Activated CD4-positive, alpha-beta memory T cell treated with anti-CD3 and anti-CD28 coated beads for 36 hours (primary cell): ENCODE results near the gene STARD3NL. TPM values are rescaled to one million over a fixed set of nuclear protein-coding genes. Genes with fewer than 3 reads are reported as not detected.
"Not testable (repeated sequence)": the region's sequence is repeated elsewhere in the genome, so short reads cannot be mapped to it uniquely, and the experiment has no call there.

ENCODE experiments used
- CTCF ChIA-PET: fragments of 350-600 bp; sonication (Branson Sonifier 250); formaldehyde crosslinking; loops from one replicate; lab custom pipeline; 2021; ENCODE audit warnings: antibody characterized with exemption, inconsistent platforms; lab: Charles Lee
- POLR2A ChIA-PET: fragments of 350-600 bp; sonication (Branson Sonifier 250); formaldehyde crosslinking; loops from one replicate; lab custom pipeline; 2021; ENCODE audit warnings: antibody characterized with exemption; lab: Charles Lee
- DNase-seq: peaks from one replicate; pipeline ENCODE4 v3.0.0-alpha.2; 2020
- H3K27ac Mint-ChIP-seq: one replicate; pipeline ENCODE4 v1.8.0; 2021; ENCODE audit warnings: mixed read lengths
- H3K27me3 Mint-ChIP-seq: one replicate; pipeline ENCODE4 v1.8.0; 2021; ENCODE audit warnings: mixed read lengths
- H3K36me3 Mint-ChIP-seq: one replicate; pipeline ENCODE4 v1.8.0; 2021; ENCODE audit warnings: mixed read lengths
- H3K4me1 Mint-ChIP-seq: one replicate; pipeline ENCODE4 v1.8.0; 2021; ENCODE audit warnings: low read depth, mixed read lengths
- H3K4me3 Mint-ChIP-seq: one replicate; pipeline ENCODE4 v1.8.0; 2021; ENCODE audit warnings: mild to moderate bottlenecking, mixed read lengths
- H3K9me3 Mint-ChIP-seq: one replicate; pipeline ENCODE4 v1.8.0; 2021; ENCODE audit warnings: mixed read lengths
- intact Hi-C: fragments of 100-400 bp; cut with micrococcal nuclease; formaldehyde crosslinking; loops from one replicate; pipeline ENCODE4 v1.15.1; 2023
- total RNA-seq, 2 experiments: library from RNA; stranded (reverse); gene quantifications; one replicate each; pipeline ENCODE4 v1.2.3, GENCODE V29; 2021

The STARD3NL gene
- total RNA-seq, 2 experiments from 2014 or later = 34.4 to 34.7 TPM

DNA sequence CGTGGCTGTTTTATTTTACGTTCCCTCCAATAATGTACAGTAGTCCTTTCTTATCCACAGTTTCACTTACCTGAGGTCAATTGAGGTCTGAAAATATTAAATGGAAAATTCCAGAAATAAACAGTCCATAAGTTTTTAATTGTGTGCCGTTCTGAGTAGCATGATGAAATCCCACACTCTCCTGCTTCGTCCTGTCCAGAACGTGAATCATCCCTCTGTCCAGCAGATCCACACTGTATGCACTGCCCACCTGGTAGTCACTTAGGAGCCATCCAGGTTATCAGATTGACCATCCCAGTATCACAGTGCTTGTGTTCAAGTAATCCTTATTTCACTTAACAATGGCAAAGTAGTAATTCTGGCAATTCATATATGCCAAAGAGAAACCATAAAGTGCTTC, 46.3 kb downstream of the STARD3NL start:
- DNase-seq = no peak
- ChIA-PET POLR2A (no interaction called here), CTCF (interaction anchor here (1.2 to 10.2 kb wide), 5 partner anchors 9 to 150 kb away, joined by 3 to 158 read pairs (median 27); no protein-coding TSS in a partner anchor)
- no peaks in the 10 kb centered on the region for H3K9me3 Mint-ChIP-seq
- no peak overlapping the region for H3K27ac Mint-ChIP-seq
- H3K27me3 Mint-ChIP-seq = no peaks in the 10 kb centered on the region
- intact Hi-C loops = no loop called here
- no peak overlapping the region for H3K4me3 Mint-ChIP-seq
- H3K4me1 Mint-ChIP-seq = peaks cover 23% of the 10 kb centered on the region
- peaks cover 32% of the 10 kb centered on the region for H3K36me3 Mint-ChIP-seq

DNA sequence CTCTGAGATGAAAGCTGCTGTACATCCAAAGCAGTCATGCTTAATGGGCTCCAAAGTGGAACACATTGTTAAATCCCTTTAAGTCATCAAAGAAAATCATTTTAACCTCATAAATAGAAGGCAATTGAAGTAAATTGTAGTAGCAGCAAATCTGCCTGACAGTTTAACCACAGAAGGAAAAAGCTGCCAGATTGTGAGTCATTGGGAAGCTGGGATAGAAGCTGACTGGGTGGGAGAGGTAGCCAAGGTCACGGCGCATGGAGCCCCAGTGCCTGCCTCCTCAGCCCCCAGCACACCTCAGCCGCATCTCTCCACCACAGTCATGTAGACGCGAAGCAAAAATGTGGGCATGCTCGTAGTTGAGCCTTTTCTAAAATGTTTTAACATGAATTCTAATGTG, 51.3 kb downstream of the STARD3NL start:
- Mint-ChIP-seq H3K27ac (no peak overlapping the region), H3K4me1 (peaks cover 27% of the 10 kb centered on the region), H3K36me3 (peaks cover 17% of the 10 kb centered on the region), H3K9me3 (no peaks in the 10 kb centered on the region), H3K4me3 (no peak overlapping the region), H3K27me3 (no peaks in the 10 kb centered on the region)
- intact Hi-C loops = no loop called here
- CTCF ChIA-PET = interaction anchor here (1.0 to 2.8 kb wide), 4 partner anchors 12 to 139 kb away, joined by 3 to 19 read pairs (median 4); no protein-coding TSS in a partner anchor
- POLR2A ChIA-PET = interaction anchor here (1.2 kb wide), 1 partner anchor 118 kb away, joined by 5 read pairs; no protein-coding TSS in a partner anchor
- no peak for DNase-seq

DNA sequence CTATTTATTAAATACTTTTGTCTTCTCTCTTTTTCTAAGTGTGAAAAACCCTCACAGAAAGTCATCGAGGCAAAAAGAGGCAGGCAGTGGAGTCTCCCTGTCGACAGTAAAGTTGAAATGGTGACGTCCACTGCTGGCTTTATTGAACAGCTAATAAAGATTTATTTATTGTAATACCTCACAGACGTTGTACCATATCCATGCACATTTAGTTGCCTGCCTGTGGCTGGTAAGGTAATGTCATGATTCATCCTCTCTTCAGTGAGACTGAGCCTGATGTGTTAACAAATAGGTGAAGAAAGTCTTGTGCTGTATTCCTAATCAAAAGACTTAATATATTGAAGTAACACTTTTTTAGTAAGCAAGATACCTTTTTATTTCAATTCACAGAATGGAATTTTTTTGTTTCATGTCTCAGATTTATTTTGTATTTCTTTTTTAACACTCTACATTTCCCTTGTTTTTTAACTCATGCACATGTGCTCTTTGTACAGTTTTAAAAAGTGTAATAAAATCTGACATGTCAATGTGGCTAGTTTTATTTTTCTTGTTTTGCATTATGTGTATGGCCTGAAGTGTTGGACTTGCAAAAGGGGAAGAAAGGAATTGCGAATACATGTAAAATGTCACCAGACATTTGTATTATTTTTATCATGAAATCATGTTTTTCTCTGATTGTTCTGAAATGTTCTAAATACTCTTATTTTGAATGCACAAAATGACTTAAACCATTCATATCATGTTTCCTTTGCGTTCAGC, 52.0 kb downstream of the STARD3NL start:
- CTCF ChIA-PET = interaction anchor here (1.0 to 2.8 kb wide), 2 partner anchors 14 to 138 kb away, joined by 3 to 19 read pairs; no protein-coding TSS in a partner anchor
- DNase-seq = no peak
- no peaks in the 10 kb centered on the region for H3K27me3 Mint-ChIP-seq
- H3K36me3 Mint-ChIP-seq = peaks cover 16% of the 10 kb centered on the region
- POLR2A ChIA-PET = no interaction called here
- peaks cover 30% of the 10 kb centered on the region for H3K4me1 Mint-ChIP-seq
- H3K9me3 Mint-ChIP-seq = no peaks in the 10 kb centered on the region
- no peak overlapping the region for H3K4me3 Mint-ChIP-seq
- no peak overlapping the region for H3K27ac Mint-ChIP-seq
- intact Hi-C loops = loop anchor here (5.0 kb wide), 1 partner anchor 793 kb away; no protein-coding TSS in a partner anchor

DNA sequence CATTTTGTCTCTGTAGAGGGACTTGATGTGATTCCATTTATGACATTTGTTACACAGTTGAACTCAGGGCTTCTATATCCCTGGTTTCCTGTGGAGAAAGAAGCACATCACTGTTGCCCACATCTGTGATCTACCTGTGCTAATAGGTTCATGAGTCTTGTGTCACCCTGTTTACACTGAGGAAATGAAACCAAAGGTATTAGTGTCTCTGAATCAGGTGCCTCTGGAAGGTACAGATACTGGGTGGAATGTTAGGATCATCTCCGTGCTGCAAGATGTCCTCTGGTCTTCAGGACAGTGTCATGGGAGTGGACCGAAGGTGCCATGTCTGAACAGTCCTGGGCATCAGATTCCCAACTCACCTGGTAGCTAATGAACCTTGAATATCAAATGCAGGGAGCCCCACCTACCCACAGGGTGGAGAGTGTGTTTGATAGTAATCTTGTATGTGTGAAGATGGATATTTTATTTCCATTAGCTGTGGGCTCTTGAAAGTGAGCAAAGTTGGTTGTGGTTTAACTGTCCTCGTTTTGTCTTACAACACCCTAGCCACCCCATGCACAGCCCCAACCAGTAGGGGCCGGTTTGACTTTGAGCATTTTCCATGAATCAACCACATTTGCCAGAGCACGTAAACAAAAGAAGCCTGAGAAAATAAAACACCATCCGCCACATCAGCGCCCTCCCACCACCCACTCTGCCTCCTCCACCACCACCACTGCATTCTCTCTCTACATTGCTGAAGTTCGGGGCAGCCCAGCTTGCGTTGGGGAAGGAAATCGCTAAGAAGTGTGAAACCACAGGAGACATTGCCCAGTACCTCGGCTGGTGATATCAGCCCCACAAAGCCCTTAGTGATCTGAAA, 54.7 kb downstream of the STARD3NL start:
- H3K27me3 Mint-ChIP-seq = no peaks in the 10 kb centered on the region
- H3K36me3 Mint-ChIP-seq = peaks cover 8% of the 10 kb centered on the region
- POLR2A ChIA-PET = interaction anchor here (0.6 to 1.2 kb wide), 2 partner anchors 103 to 119 kb away, joined by 3 read pairs; no protein-coding TSS in a partner anchor
- DNase-seq = peak; percentile 88
- peak overlapping the region; percentile 44 for H3K4me3 Mint-ChIP-seq
- intact Hi-C loops = loop anchor here (1.0 to 5.0 kb wide), 4 partner anchors 12 to 795 kb away; no protein-coding TSS in a partner anchor
- peaks cover 44% of the 10 kb centered on the region for H3K4me1 Mint-ChIP-seq
- CTCF ChIA-PET = interaction anchor here (0.7 to 5.3 kb wide), 11 partner anchors 10 to 136 kb away, joined by 3 to 43 read pairs (median 4); no protein-coding TSS in a partner anchor
- H3K9me3 Mint-ChIP-seq = no peaks in the 10 kb centered on the region
- H3K27ac Mint-ChIP-seq = peak overlapping the region; percentile 77

DNA sequence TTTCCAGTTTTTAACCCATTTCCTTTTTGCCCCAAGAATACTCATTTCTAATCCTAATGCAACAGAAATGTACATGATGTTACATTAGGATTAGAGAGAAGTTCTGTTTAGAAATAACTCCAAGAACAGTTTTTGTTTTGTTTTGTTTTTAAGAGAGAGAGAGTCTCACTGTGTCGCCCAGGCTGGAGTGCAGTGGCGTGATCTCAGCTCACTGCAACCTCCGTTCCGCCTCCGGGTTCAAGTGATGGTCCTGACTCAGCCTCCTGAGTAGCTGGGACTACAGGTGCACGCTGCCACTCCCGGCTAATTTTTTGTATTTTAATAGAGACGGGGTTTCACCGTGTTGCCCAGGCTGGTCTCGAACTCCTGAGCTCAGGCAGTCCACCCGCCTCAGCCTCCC, 56.7 kb downstream of the STARD3NL start:
- ChIA-PET POLR2A (interaction anchor here (0.6 kb wide), 1 partner anchor 134 kb away, joined by 3 read pairs; no protein-coding TSS in a partner anchor), CTCF (interaction anchor here (0.6 to 5.3 kb wide), 8 partner anchors 12 to 1948 kb away, joined by 3 to 43 read pairs (median 4); no protein-coding TSS in a partner anchor)
- not testable (repeated sequence) for H3K27ac Mint-ChIP-seq, H3K36me3 Mint-ChIP-seq, DNase-seq, H3K4me3 Mint-ChIP-seq, H3K9me3 Mint-ChIP-seq, H3K27me3 Mint-ChIP-seq
- peaks cover 43% of the 10 kb centered on the region for H3K4me1 Mint-ChIP-seq
- intact Hi-C loops = loop anchor here (5.0 kb wide), 1 partner anchor 797 kb away; no protein-coding TSS in a partner anchor

DNA sequence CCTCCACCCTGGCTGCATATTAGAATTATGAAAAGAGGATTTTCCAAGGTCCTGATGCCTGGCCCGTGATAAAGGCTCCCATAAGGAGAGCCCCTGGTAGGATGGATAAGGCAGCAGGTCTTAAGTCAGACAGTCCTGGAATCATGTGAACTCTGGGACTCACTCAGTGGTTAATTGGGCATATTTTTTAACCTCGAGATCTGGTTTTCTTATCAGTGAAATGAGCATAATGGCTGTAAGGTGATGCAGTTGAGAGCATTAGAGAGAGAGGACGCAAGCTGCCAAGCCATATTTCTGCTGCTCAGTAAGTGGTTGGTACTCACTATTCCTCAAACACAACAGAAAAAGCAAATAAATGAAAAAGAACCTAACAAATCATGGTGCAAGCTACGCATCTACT, 57.6 kb downstream of the STARD3NL start:
- no peak overlapping the region for H3K4me3 Mint-ChIP-seq
- peaks cover 42% of the 10 kb centered on the region for H3K4me1 Mint-ChIP-seq
- intact Hi-C loops = no loop called here
- no peaks in the 10 kb centered on the region for H3K9me3 Mint-ChIP-seq
- H3K27me3 Mint-ChIP-seq = no peaks in the 10 kb centered on the region
- CTCF ChIA-PET = interaction anchor here (2.0 to 5.3 kb wide), 2 partner anchors 100 to 133 kb away, joined by 4 to 43 read pairs; no protein-coding TSS in a partner anchor
- H3K27ac Mint-ChIP-seq = no peak overlapping the region
- H3K36me3 Mint-ChIP-seq = peaks cover 1% of the 10 kb centered on the region
- POLR2A ChIA-PET = no interaction called here
- no peak for DNase-seq

DNA sequence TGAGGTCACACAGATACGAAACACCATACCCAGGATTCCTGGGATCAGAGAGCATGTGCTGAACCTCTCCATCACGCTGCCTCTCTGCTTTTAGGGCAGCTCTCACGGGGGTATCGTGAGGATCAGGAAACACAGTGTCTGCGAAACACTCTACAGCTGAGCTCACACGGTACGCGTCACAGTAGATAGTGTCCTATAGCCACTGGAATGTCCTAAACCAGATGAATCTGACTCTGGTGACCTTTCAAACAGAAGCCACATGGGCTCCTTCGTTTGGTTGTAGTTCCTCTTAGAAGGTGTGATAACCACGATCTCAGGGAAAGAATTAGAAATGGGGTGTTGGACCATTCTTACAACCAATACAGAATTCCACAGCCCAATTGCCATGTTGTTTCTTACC, 61.1 kb downstream of the STARD3NL start:
- intact Hi-C loops, H3K4me3 Mint-ChIP-seq, H3K9me3 Mint-ChIP-seq, H3K27ac Mint-ChIP-seq, H3K27me3 Mint-ChIP-seq, DNase-seq, POLR2A ChIA-PET, H3K36me3 Mint-ChIP-seq: not testable (repeated sequence)
- H3K4me1 Mint-ChIP-seq = peaks cover 18% of the 10 kb centered on the region
- CTCF ChIA-PET = interaction anchor here (1.4 kb wide), 1 partner anchor 23 kb away, joined by 3 read pairs; no protein-coding TSS in a partner anchor

DNA sequence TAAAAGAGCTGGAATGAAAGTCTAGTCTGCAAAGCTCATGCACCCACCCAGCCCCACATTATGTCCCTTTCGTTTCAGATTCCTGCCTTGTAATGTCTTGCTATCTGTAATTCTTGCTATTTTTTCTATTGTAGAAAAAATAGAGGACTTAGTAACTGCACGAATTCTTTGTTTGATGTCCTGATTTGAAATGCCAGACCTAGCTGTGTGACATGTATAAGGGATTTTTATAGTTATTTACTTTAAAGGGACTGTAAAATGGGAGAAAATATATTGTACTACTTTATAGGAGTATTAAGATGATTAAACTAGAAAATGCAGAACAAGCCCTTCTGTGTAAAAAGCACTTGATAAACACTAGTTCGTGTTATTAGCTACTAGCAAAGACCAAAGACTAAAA, 63.0 kb downstream of the STARD3NL start:
- CTCF ChIA-PET = interaction anchor here (1.0 to 1.8 kb wide), 3 partner anchors 25 to 156 kb away, joined by 3 to 5 read pairs (median 4); no protein-coding TSS in a partner anchor
- no peaks in the 10 kb centered on the region for H3K27me3 Mint-ChIP-seq
- DNase-seq = no peak
- no peak overlapping the region for H3K4me3 Mint-ChIP-seq
- intact Hi-C loops = no loop called here
- no peak overlapping the region for H3K27ac Mint-ChIP-seq
- H3K9me3 Mint-ChIP-seq = no peaks in the 10 kb centered on the region
- H3K4me1 Mint-ChIP-seq = peaks cover 15% of the 10 kb centered on the region
- POLR2A ChIA-PET = no interaction called here
- no peaks in the 10 kb centered on the region for H3K36me3 Mint-ChIP-seq

DNA sequence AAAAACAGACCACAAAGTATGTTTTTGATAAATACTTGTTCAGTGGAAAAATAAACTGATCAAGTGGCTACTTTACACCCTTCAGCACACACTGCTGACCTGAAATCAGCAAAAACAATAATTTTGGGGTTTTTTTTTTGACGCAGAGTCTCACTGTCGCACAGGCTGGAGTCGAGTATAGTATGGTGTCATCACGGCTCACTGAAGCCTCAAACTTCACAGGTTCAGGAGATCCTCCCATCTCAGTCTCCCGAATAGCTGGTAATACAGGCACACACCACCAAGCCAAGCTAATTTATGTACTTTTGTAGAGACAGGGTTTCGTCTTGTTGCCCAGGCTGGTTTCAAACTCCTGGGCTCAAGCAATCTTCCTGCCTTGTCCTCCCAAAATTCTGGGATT, 64.8 kb downstream of the STARD3NL start:
- intact Hi-C loops = no loop called here
- H3K9me3 Mint-ChIP-seq = no peaks in the 10 kb centered on the region
- H3K4me1 Mint-ChIP-seq = peaks cover 8% of the 10 kb centered on the region
- H3K36me3 Mint-ChIP-seq = no peaks in the 10 kb centered on the region
- no peaks in the 10 kb centered on the region for H3K27me3 Mint-ChIP-seq
- no peak for DNase-seq
- ChIA-PET CTCF (interaction anchor here (1.0 kb wide), 1 partner anchor 27 kb away, joined by 3 read pairs; no protein-coding TSS in a partner anchor), POLR2A (no interaction called here)
- no peak overlapping the region for H3K27ac Mint-ChIP-seq
- H3K4me3 Mint-ChIP-seq = no peak overlapping the region

DNA sequence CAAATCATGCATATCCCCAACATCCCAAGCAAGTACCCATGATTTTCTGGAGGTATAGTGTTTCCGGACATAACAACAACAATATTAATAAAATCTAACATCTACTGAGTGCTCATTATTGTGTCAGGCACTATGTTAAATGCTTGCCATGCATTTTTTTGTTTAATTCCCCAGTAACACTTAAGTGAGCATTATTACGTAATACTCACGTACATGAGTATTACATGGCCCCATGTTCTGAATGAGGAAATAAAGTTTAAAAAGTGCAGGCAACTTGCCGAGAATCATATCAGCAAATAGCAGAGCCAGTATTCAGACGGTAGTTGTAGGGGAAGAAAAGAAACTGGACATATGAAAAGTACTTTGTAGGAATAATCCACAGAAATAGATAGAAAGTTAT, 65.3 kb downstream of the STARD3NL start:
- POLR2A ChIA-PET, H3K9me3 Mint-ChIP-seq, DNase-seq, intact Hi-C loops, H3K27me3 Mint-ChIP-seq, H3K36me3 Mint-ChIP-seq, CTCF ChIA-PET, H3K27ac Mint-ChIP-seq, H3K4me3 Mint-ChIP-seq: not testable (repeated sequence)
- peaks cover 10% of the 10 kb centered on the region for H3K4me1 Mint-ChIP-seq

DNA sequence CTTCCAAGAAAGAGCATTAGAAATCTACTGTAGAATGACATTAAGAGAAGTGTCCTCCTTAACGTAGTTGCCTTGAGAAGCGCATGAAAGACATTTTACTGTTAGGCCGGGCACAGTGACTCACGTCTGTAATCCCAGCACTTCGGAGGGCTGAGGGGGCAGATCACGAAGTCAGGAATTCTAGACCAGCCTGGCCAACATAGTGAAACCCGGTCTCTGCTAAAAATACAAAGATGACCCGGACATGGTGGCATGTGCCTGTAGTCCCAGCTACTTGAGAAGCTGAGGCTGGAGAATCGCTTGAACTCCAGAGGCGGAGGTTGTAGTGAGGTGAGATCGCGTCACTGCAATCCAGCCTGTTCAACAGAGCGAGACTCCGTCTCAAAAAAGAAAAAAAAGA, 66.5 kb downstream of the STARD3NL start:
- H3K27ac Mint-ChIP-seq = peak overlapping the region; percentile 10
- ChIA-PET CTCF (no interaction called here), POLR2A (no interaction called here)
- intact Hi-C loops = no loop called here
- H3K27me3 Mint-ChIP-seq = no peaks in the 10 kb centered on the region
- peaks cover 3% of the 10 kb centered on the region for H3K36me3 Mint-ChIP-seq
- no peak for DNase-seq
- peaks cover 10% of the 10 kb centered on the region for H3K4me1 Mint-ChIP-seq
- no peaks in the 10 kb centered on the region for H3K9me3 Mint-ChIP-seq
- no peak overlapping the region for H3K4me3 Mint-ChIP-seq
